ENCODE results near the gene ZSWIM8.

The ZSWIM8 gene

DNA sequence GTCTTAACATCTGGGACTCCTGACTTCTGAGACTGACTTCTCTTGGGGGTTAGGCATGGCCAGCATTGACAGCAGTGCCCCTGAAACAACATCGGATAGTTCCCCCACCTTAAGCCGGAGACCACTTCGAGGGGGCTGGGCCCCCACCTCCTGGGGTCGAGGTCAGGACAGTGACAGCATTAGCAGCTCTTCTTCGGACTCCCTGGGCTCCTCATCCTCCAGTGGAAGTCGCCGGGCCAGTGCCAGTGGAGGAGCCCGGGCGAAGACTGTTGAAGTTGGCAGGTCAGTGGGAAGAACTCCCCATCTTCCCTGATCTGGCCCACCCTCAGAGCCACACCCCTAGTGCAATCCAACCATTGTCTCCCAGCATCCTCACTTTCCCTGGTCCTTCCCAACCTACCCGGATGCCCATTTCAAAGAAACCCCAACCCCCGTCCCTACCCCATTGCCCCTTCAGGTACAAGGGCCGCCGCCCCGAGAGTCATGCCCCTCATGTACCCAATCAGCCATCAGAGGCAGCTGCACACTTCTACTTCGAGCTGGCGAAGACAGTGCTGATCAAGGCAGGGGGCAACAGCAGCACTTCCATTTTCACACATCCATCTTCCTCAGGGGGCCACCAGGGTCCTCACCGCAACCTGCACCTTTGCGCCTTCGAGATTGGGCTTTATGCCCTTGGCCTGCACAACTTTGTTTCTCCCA is 12.1 kb downstream of the ZSWIM8 start:
- DNase-seq: no peak

DNA sequence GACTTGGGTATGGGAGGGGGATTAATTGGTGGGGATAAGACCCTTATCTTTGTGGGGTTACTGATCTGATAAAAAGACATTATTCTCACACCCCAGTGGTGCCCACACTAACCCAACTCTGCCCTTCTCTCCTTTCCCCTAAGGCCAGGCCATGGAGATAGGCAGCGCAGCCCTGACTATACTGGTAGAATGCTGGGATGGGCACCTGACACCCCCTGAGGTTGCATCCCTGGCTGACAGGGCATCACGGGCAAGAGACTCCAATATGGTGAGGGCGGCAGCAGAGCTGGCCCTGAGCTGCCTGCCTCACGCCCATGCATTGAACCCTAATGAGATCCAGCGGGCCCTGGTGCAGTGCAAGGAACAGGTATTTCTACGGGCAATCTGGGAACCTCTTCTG is 12.7 kb downstream of the ZSWIM8 start:
- no peak for DNase-seq

- no peak for DNase-seq
Measured at GRCh38 chr10:73798927-73799560, 13.6 kb downstream of the ZSWIM8 start.

- DNase-seq: no peak
Measured at GRCh38 chr10:73799899-73800559, 14.6 kb downstream of the ZSWIM8 start.

DNA sequence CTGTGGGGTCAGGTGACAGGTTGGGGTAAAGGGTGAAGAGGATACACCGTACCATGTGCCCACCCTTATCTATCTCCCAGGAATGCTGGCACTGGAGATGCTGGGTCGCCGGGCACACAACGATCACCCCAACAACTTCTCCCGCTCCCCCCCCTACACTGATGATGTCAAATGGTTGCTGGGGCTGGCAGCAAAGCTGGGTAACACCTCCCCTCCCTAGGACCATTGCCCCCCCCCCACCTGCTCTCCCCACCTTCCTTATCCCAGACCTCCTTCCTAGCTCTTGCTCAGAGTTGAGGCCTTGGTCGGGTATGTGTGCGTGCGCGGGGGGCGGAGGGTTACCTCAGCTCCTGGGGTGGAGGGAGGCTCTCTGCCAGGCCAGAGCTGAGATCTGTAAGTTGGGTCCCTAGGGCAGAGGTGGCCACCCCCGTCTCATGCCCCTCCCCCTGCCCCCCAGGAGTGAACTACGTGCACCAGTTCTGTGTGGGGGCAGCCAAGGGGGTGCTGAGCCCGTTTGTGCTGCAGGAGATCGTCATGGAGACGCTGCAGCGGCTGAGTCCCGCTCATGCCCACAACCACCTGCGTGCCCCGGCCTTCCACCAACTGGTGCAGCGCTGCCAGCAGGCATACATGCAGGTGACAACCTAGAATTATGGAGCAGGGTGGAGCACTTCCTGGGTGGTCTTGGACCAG is 15.3 kb downstream of the ZSWIM8 start:
- DNase-seq: no peak

GRCh38 chr10:73801253-73801590 is 15.8 kb downstream of the ZSWIM8 start:
- DNase-seq: no peak

- no peak for DNase-seq
Measured at GRCh38 chr10:73802276-73802991, 17.0 kb downstream of the ZSWIM8 start.

GRCh38 chr10:73803680-73804286 is 18.4 kb downstream of the ZSWIM8 start:
- no peak for DNase-seq

GRCh38 chr10:73806176-73806950 is 21.0 kb downstream of the ZSWIM8 start:
- no peak for DNase-seq

DNA sequence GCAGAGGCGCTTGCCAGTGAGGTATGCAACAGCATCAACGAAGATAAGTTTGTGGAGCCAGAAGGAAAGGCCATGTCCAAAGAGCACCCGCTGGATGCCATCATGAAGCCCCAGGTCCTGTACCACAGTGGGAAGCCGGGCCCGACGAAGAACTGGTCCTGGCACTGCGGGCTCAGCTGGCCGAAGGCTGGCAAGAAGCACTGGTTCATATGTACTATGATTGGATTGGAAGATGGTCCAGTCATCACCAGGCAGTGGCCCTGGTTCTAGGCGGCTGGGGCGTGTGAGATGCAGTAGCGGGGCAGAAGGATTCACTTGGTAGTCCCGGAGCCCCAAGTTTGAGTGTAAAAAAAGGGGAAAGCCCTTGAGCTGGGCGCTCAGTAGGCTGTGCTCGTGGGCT is 22.1 kb downstream of the ZSWIM8 start:
- DNase-seq: no peak

DNA sequence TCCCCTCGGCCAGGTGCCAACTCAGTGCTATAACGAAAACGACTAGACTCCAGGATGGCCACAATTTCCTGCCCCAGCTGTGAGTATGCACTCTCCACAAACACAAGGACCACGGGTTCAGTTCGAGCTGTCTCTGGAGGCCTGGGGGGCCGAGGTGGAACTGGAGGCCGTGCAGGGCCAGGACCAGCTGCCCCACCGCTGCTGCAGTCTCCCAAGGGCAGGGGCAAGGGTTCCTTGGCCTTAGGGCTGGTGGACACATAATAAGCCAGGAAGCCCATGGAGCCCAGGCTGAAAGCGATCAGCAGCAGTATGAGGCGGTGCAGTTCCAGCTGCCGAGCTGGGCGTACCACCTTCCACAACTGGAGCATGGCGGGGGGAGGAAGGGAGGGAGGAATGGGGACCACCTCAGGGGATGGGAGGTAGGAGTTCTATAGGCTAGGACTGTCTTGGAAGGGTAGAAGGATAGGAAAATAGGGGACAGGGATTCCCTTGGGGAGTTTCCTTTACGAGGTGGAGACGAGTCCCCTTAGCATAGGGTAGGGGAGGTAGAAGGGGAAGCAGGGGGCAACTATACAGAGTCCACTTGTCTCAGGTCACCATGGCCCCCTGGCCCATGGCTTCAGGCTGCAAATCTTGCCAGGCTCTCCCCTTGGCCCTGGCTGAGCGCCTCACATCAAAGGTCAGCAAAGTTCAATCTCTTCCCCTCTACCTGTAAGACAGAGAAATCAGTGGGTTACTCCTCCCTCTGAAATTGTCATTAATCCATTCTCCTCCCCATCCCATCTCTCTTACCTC is 22.8 kb downstream of the ZSWIM8 start:
- DNase-seq: no peak

GRCh38 chr10:73809061-73809818 is 23.8 kb downstream of the ZSWIM8 start:
- no peak for DNase-seq

DNA sequence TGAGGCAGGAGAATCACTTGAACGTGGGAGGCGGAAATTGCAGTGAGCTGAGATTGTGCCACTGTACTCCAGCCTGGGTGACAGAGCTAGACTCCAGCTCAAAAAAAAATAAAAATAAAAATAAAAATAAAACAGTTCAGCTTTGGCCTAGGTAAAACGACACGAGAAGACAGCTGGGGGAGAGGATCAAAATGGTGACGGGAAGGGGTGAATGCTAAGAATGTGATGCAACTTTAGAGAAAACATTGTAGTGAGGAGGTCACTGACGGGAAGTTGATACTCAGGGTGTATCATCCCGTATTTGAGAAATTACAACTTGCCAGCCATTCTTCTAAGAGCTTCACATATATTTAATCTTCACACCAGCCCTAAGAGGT is 24.9 kb downstream of the ZSWIM8 start:
- DNase-seq: no peak

DNA sequence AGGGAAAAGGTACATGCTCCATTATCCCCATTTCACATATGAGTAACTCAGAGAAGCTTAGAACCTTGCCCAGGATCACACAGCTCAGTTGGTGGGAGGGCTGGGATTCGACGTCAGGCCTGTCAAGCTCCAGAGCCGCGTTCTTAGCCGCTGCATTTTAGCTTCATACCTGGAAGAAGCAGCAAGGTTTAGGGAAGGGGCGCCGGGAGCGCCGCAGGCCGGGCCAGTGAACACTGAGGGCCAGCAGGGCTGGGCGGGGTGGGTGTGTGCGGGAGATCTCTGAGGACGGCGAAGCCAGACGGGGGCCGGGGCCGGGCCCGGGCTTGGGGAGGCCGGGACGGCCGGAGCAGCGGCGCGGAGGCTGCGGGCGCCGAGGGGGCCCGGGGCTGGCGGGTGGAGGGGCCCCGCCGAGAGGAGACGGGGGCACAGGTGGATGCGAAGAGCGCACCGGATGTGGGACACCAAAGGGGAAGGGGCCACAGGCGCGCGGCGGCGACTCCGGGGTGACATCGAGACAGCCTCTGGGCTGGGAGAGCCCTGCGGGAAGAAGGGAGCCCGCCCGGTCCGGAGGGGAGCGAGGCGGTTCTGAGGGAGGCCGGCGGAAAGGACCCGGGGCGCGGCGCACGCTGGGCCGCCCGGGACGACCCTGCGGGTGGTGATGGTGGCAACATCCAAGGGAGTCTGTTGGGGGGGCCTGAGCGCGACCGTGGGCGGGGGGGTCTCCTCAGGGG is 25.5 kb downstream of the ZSWIM8 start:
- peak; percentile 57 for DNase-seq

- no peak for DNase-seq
Measured at GRCh38 chr10:73812657-73813056, 27.3 kb downstream of the ZSWIM8 start.

DNA sequence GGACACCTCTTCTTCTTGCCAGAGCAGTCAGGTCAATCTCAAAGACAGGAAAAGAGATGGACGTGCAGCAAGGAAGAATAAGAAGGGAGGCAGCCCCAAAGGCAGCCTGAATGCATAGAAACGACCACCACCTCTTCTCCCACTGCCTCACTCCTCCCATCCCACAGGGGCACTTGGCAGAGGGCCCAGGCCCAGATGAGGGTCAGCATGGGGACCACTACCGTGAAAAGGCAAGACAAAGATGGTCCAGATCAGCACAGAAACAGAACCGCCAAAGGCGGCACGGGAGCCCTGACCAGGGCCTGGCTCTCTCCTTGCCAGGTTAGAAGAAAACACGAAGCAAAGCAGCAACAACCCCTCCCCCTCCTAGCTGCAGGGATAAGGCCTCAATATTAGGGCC is 27.9 kb downstream of the ZSWIM8 start:
- no peak for DNase-seq

GRCh38 chr10:73814276-73814895 is 29.0 kb downstream of the ZSWIM8 start:
- no peak for DNase-seq

DNA sequence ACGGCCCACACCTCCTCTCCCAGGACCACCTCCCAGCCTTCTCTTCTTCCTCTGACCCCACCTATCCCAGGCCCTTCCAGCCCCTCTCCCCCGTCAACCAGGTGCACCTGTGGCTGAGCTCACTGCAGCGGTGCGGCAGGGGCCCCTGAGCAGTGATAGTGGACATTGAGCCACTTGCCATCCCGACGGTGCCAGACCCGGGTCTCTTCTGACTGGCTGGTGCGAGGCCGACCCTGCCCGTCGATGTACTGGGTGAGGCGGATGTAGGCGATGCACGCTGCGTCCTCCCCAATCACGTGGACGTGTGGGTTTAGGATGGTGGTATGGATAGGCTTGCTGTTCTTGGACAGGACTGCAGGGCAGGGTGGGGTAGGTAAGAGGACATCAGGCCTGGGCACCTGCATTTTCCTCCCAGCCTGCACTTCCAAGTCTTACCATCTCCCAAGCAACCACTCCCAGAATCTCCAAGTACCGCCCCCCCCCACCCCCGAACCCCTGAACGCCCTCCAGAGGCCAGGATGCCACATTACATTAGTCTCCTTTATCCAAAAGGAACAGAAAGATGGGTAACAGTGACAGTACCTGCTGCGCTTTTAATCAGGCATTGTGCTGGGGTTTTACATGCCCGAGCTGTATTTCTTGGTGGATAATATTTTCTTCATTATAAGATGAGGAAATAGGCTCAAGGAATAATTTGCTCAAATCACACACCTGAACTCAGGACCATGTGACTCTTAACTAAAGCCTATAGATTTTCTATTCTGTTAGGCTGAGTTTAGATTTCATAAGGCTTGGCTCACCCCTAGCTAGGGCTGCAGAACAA is 29.7 kb downstream of the ZSWIM8 start:
- DNase-seq: no peak

Measured in activated effector memory CD4-positive, alpha-beta T cell treated with Interleukin-2 at 50 U/mL for 16 hours (primary cell).